ENCODE results near the gene EHD1. TPM values are rescaled to one million over a fixed set of nuclear protein-coding genes. Genes with fewer than 3 reads are reported as not detected.

EHD1 gene
- total and polyA plus RNA-seq, 2 of the 8 experiments (the other 6 are each of a cell fraction or from before 2014, with no cell fraction given) = 31.5 to 42.9 TPM

- peak; percentile 98 for TF ChIP-seq EGR1 (IDR thresholded peaks at IDR 0.05; ENCODE audit: borderline replicate concordance, low read depth, low read length)
- TF ChIP-seq MAFK (IDR thresholded peaks at IDR 0.05; ENCODE audit: low read depth, low read length) = no peak
- TF ChIP-seq TBP (IDR thresholded peaks at IDR 0.05; ENCODE audit: low read depth, low read length) = no peak
- peak; percentile 72 for TF ChIP-seq KDM4A (IDR thresholded peaks at IDR 0.05; ENCODE audit: low read depth, low read length, severe bottlenecking)
- no peak for TF ChIP-seq RAD21 (IDR thresholded peaks at IDR 0.05 in 1 of 2, conservative IDR thresholded peaks at IDR 0.05 in 1 of 2; ENCODE audit: low read depth in 2 of 2, low read length in 2 of 2)
- TF ChIP-seq HDAC6 (IDR thresholded peaks at IDR 0.05; ENCODE audit: low read depth, low read length) = no peak
- TF ChIP-seq MAX (IDR thresholded peaks at IDR 0.05) = peak; percentile 32; the same call in 1 of the 2 replicates
- no peak for TF ChIP-seq SP2 (IDR thresholded peaks at IDR 0.05; ENCODE audit: low read length)
- 0 out of 2 replicates have a peak, but pooled peaks have one; percentile 32 for TF ChIP-seq CREB1 (IDR thresholded peaks at IDR 0.05)
- TF ChIP-seq PHF8 (conservative IDR thresholded peaks at IDR 0.05; ENCODE audit: low read depth, low read length) = peak; percentile 44; the same call in 1 of the 2 replicates
- TF ChIP-seq RFX5 (IDR thresholded peaks at IDR 0.05; ENCODE audit: borderline replicate concordance, low read depth, low read length) = no peak
- TF ChIP-seq CTCF (IDR thresholded peaks at IDR 0.05; ENCODE audit: control extremely low read depth in 1 of 3, insufficient read depth in 1 of 3, low read depth in 1 of 3, low read length in 3 of 3) = peak in 2 of 3 experiments; percentile 14 to 35; a peak in 2 of 4 replicates
- TF ChIP-seq ASH2L (IDR thresholded peaks at IDR 0.05; ENCODE audit: low read length) = peak; percentile 50
- no peak for TF ChIP-seq BACH1 (IDR thresholded peaks at IDR 0.05; ENCODE audit: low read length)
- TF ChIP-seq SAP30 (IDR thresholded peaks at IDR 0.05; ENCODE audit: insufficient read depth, insufficient replicate concordance, low read length) = no peak
These were observed 33.9 kb downstream of the EHD1 start, which contains the start of gene CDC42BPG (continued) for GRCh38 chr11:64844330-64845128.
